ENCODE measurements around the gene POLK. TPM values are rescaled to one million over a fixed set of nuclear protein-coding genes. Genes with fewer than 3 reads are reported as not detected.

POLK gene
- total RNA-seq, 2 experiments from 2014 or later: 16.0 to 29.5 TPM

GRCh38 chr5:75525344-75525743 is 13.7 kb downstream of the POLK start:
- intact Hi-C loops (cut with micrococcal nuclease; ENCODE audit: unreplicated experiment): no loop called here
- H3K27ac ChIP-seq (ENCODE audit: low read depth, low read length, poor library complexity, severe bottlenecking): no peak overlapping the region
- H4K20me1 ChIP-seq (ENCODE audit: insufficient read depth, low read length): 0 out of 2 replicates have a peak, but pooled peaks cover 3% of the 10 kb centered on the region
- H3K4me1 ChIP-seq (ENCODE audit: insufficient read depth, low read length, poor library complexity, severe bottlenecking): peaks cover 11% of the 10 kb centered on the region
- no peak overlapping the region for H3K4me3 ChIP-seq (ENCODE audit: low read depth, low read length, poor library complexity, severe bottlenecking)
- H3K4me2 ChIP-seq (ENCODE audit: low read length): no peak overlapping the region
- peaks cover 64% of the 10 kb centered on the region; the same call in 1 of the 2 replicates for H3K79me2 ChIP-seq (ENCODE audit: insufficient read depth, low read depth, low read length)
- no peak for DNase-seq (ENCODE audit: low spot score)
- H3K36me3 ChIP-seq (ENCODE audit: insufficient read depth, low read length): peaks cover 23% of the 10 kb centered on the region
- no TSS peak for BruUV-seq (replicated peaks)
- ChIA-PET CTCF (ENCODE audit: unreplicated experiment) (no interaction called here), POLR2A (interaction anchor here (1.8 kb wide), 1 partner anchor 15 kb away, joined by 9 read pairs; the partner anchor contains the start of gene CERT1)
- peaks cover 26% of the 10 kb centered on the region for H3K9me3 ChIP-seq (ENCODE audit: low read length)
- H2AFZ ChIP-seq (ENCODE audit: low read length): no peak overlapping the region
- H3K9me2 ChIP-seq (ENCODE audit: insufficient read depth, low read length): no peaks in the 10 kb centered on the region
- no peak for TF ChIP-seq EZH2phosphoT487 (IDR thresholded peaks at IDR 0.05; ENCODE audit: borderline replicate concordance, low read depth, low read length)

GRCh38 chr5:75526070-75526469 is 14.4 kb downstream of the POLK start:
- H3K79me2 ChIP-seq (ENCODE audit: insufficient read depth, low read depth, low read length): peaks cover 57% of the 10 kb centered on the region; the same call in 1 of the 2 replicates
- DNase-seq (ENCODE audit: low spot score): no peak
- 0 out of 2 replicates have a peak, but pooled peaks cover 3% of the 10 kb centered on the region for H4K20me1 ChIP-seq (ENCODE audit: insufficient read depth, low read length)
- intact Hi-C loops (cut with micrococcal nuclease; ENCODE audit: unreplicated experiment): no loop called here
- H3K4me3 ChIP-seq (ENCODE audit: low read depth, low read length, poor library complexity, severe bottlenecking): no peak overlapping the region
- no peak overlapping the region for H3K27ac ChIP-seq (ENCODE audit: low read depth, low read length, poor library complexity, severe bottlenecking)
- no peak overlapping the region for H3K4me2 ChIP-seq (ENCODE audit: low read length)
- no peaks in the 10 kb centered on the region for H3K9me2 ChIP-seq (ENCODE audit: insufficient read depth, low read length)
- H3K36me3 ChIP-seq (ENCODE audit: insufficient read depth, low read length): peaks cover 16% of the 10 kb centered on the region
- peaks cover 11% of the 10 kb centered on the region for H3K4me1 ChIP-seq (ENCODE audit: insufficient read depth, low read length, poor library complexity, severe bottlenecking)
- POLR2A ChIA-PET: interaction anchor here (0.6 to 0.7 kb wide), 2 partner anchors 14 to 23 kb away, joined by 3 to 4 read pairs; partner anchors contain the start of genes CERT1 and POLK
- TF ChIP-seq EZH2phosphoT487 (IDR thresholded peaks at IDR 0.05; ENCODE audit: borderline replicate concordance, low read depth, low read length) (no peak), CTCF (conservative IDR thresholded peaks at IDR 0.05; ENCODE audit: low read length) (no peak)
- BruUV-seq (replicated peaks): no TSS peak
- no peak overlapping the region for H2AFZ ChIP-seq (ENCODE audit: low read length)
- CTCF ChIA-PET (ENCODE audit: unreplicated experiment): no interaction called here
- peaks cover 18% of the 10 kb centered on the region; the same call in 1 of the 2 replicates for H3K9me3 ChIP-seq (ENCODE audit: low read length)

- no peak for DNase-seq (ENCODE audit: low spot score)
- Histone ChIP-seq H2AFZ (ENCODE audit: low read length) (no peak overlapping the region), H3K79me2 (ENCODE audit: insufficient read depth, low read depth, low read length) (peaks cover 35% of the 10 kb centered on the region; the same call in 1 of the 2 replicates), H3K36me3 (ENCODE audit: insufficient read depth, low read length) (peaks cover 8% of the 10 kb centered on the region; the same call in 1 of the 2 replicates), H3K9me2 (ENCODE audit: insufficient read depth, low read length) (no peaks in the 10 kb centered on the region), H3K9me3 (ENCODE audit: low read length) (peaks cover 20% of the 10 kb centered on the region; the same call in 1 of the 2 replicates), H3K4me2 (ENCODE audit: low read length) (no peak overlapping the region), H3K4me1 (ENCODE audit: insufficient read depth, low read length, poor library complexity, severe bottlenecking) (peaks cover 3% of the 10 kb centered on the region), H3K27ac (ENCODE audit: low read depth, low read length, poor library complexity, severe bottlenecking) (no peak overlapping the region), H4K20me1 (ENCODE audit: insufficient read depth, low read length) (0 out of 2 replicates have a peak, but pooled peaks cover 3% of the 10 kb centered on the region), H3K4me3 (ENCODE audit: low read depth, low read length, poor library complexity, severe bottlenecking) (no peak overlapping the region)
- TF ChIP-seq CTCF (conservative IDR thresholded peaks at IDR 0.05; ENCODE audit: low read length): no peak
- no peak for TF ChIP-seq EZH2phosphoT487 (IDR thresholded peaks at IDR 0.05; ENCODE audit: borderline replicate concordance, low read depth, low read length)
- POLR2A ChIA-PET: interaction anchor here (0.6 to 0.7 kb wide), 2 partner anchors 82 to 803 kb away, joined by 3 read pairs; no protein-coding TSS in a partner anchor
- no TSS peak for BruUV-seq (replicated peaks)
- CTCF ChIA-PET (ENCODE audit: unreplicated experiment): no interaction called here
- intact Hi-C loops (cut with micrococcal nuclease; ENCODE audit: unreplicated experiment): no loop called here
Observed at GRCh38 chr5:75529185-75529584, 17.5 kb downstream of the POLK start.
